Smooth muscle cell (in vitro differentiated cells): ENCODE data around the gene ACADVL. TPM values are rescaled to one million over a fixed set of nuclear protein-coding genes. Genes with fewer than 3 reads are reported as not detected.
A peak's percentile ranks its signal among the peaks of the same experiment; 100 is the strongest.

Source experiments
- DNase-seq: peaks from one replicate; lab custom pipeline; 2025; ENCODE audit not compliant: unreplicated experiment; lab: John Stamatoyannopoulos, UW
- H2AFZ ChIP-seq: fragments of 200-600 bp; sonication (generic); 2 replicates; pipeline ENCODE4 v1.6.0; 2016; ENCODE audit warnings: antibody characterized with exemption, low read depth, mild to moderate bottlenecking
- H3F3A ChIP-seq: fragments of 200-600 bp; sonication (generic); 2 replicates; pipeline ENCODE4 v1.6.0; 2017; ENCODE audit warnings: antibody characterized with exemption, low read depth
- H3K27ac ChIP-seq: fragments of 200-600 bp; sonication (generic); 2 replicates; pipeline ENCODE4 v1.5.1; 2016; ENCODE audit warnings: low read depth, mild to moderate bottlenecking
- H3K27me3 ChIP-seq: fragments of 200-600 bp; sonication (generic); 2 replicates; pipeline ENCODE4 v1.6.1; 2016; ENCODE audit warnings: low read depth, mild to moderate bottlenecking
- H3K36me3 ChIP-seq: fragments of 200-600 bp; sonication (generic); 2 replicates; pipeline ENCODE4 v1.5.1; 2016; ENCODE audit warnings: low read depth
- H3K4me1 ChIP-seq: fragments of 200-600 bp; sonication (generic); 2 replicates; pipeline ENCODE4 v1.5.1; 2016; ENCODE audit warnings: low read depth
- H3K4me2 ChIP-seq: fragments of 200-600 bp; sonication (generic); 2 replicates; pipeline ENCODE4 v1.6.0; 2016; ENCODE audit warnings: mild to moderate bottlenecking
- H3K4me3 ChIP-seq: fragments of 200-600 bp; sonication (generic); 2 replicates; pipeline ENCODE4 v1.5.1; 2016; ENCODE audit warnings: mild to moderate bottlenecking
- H3K79me2 ChIP-seq: fragments of 200-600 bp; sonication (generic); 2 replicates; pipeline ENCODE4 v1.6.0; 2016; ENCODE audit warnings: low read depth, mild to moderate bottlenecking
- H3K9ac ChIP-seq: fragments of 200-600 bp; sonication (generic); 2 replicates; pipeline ENCODE4 v1.6.0; 2016; ENCODE audit warnings: low read depth
- H3K9me3 ChIP-seq: fragments of 200-600 bp; sonication (generic); replicated peaks from 2 replicates; pipeline ENCODE4 v1.5.1; 2016; ENCODE audit warnings: low read depth
- H4K20me1 ChIP-seq: fragments of 200-600 bp; sonication (generic); 2 replicates; pipeline ENCODE4 v1.6.0; 2016; ENCODE audit warnings: low read depth
- CTCF ChIP-seq: fragments of 200-600 bp; sonication (generic); IDR thresholded peaks from 2 replicates; pipeline ENCODE4 v1.5.1; 2017; ENCODE audit warnings: borderline replicate concordance, mild to moderate bottlenecking, antibody characterized with exemption; ENCODE audit not compliant: insufficient read depth, poor library complexity, severe bottlenecking
- WGBS: methylation state at CpG from one replicate; pipeline ENCODE4 v1.1.7; 2016; ENCODE audit warnings: low lambda C conversion rate; 5-methylcytosine and 5-hydroxymethylcytosine counted together
- polyA plus RNA-seq: library from polyadenylated mRNA; unstranded; fragments of >200 nt; fragmentation: Nextera tagmentation; extraction: Ambion mirVana; gene quantifications from 2 replicates; pipeline ENCODE4 v1.2.1, GENCODE V29; 2016
- total RNA-seq: library from RNA; depleted of rRNA; stranded (reverse); fragments of >200 nt; gene quantifications from 2 replicates; pipeline ENCODE4 v1.2.3, GENCODE V29; 2014

ACADVL gene
- total and polyA plus RNA-seq, 2 experiments from 2014 or later: 185 to 331 TPM

GRCh38 chr17:7204828-7205461 lies 14.8 kb upstream of the ACADVL start:
- H3K4me2 ChIP-seq: peak overlapping the region; percentile 80
- H3K27ac ChIP-seq: peak overlapping the region; percentile 14
- no peaks in the 10 kb centered on the region for H3K36me3 ChIP-seq
- H3K4me1 ChIP-seq: peaks cover 28% of the 10 kb centered on the region
- TF ChIP-seq CTCF: no peak
- peaks cover 48% of the 10 kb centered on the region for H4K20me1 ChIP-seq
- DNase-seq: peak; percentile 73
- no peaks in the 10 kb centered on the region for H3K9me3 ChIP-seq
- peak overlapping the region; percentile 58 for H3K9ac ChIP-seq
- no peaks in the 10 kb centered on the region for H3F3A ChIP-seq
- peaks cover 23% of the 10 kb centered on the region for H3K79me2 ChIP-seq
- 4% methylated on average over 34 of the region's 34 CpGs for WGBS
- H2AFZ ChIP-seq: no peak overlapping the region
- H3K4me3 ChIP-seq: peak overlapping the region; percentile 55
- H3K27me3 ChIP-seq: no peaks in the 10 kb centered on the region

- Histone ChIP-seq H3K4me1 (peaks cover 29% of the 10 kb centered on the region), H3K27me3 (no peaks in the 10 kb centered on the region), H3K36me3 (no peaks in the 10 kb centered on the region), H3K27ac (peak overlapping the region; percentile 14), H4K20me1 (peaks cover 54% of the 10 kb centered on the region), H3K4me3 (peak overlapping the region; percentile 55), H3K9me3 (no peaks in the 10 kb centered on the region), H3K4me2 (peak overlapping the region; percentile 80), H3K79me2 (peaks cover 29% of the 10 kb centered on the region), H3K9ac (peak overlapping the region; percentile 58), H2AFZ (no peak overlapping the region), H3F3A (peaks cover 3% of the 10 kb centered on the region)
- TF ChIP-seq CTCF: no peak
- WGBS: 29% methylated on average over 3 of the region's 15 CpGs
- DNase-seq: no peak
These were observed 14.2 kb upstream of the ACADVL start for GRCh38 chr17:7205561-7205960.

- H2AFZ ChIP-seq: no peak overlapping the region
- 50% methylated on average over 3 of the region's 24 CpGs for WGBS
- H3F3A ChIP-seq: peaks cover 3% of the 10 kb centered on the region
- H3K9ac ChIP-seq: no peak overlapping the region
- H3K36me3 ChIP-seq: no peaks in the 10 kb centered on the region
- no peaks in the 10 kb centered on the region for H3K9me3 ChIP-seq
- H3K27me3 ChIP-seq: no peaks in the 10 kb centered on the region
- peaks cover 46% of the 10 kb centered on the region for H3K79me2 ChIP-seq
- H3K27ac ChIP-seq: no peak overlapping the region
- no peak overlapping the region for H3K4me2 ChIP-seq
- TF ChIP-seq CTCF: no peak
- H4K20me1 ChIP-seq: peaks cover 70% of the 10 kb centered on the region
- peaks cover 41% of the 10 kb centered on the region for H3K4me1 ChIP-seq
- no peak overlapping the region for H3K4me3 ChIP-seq
- DNase-seq: no peak
These were observed 12.4 kb upstream of the ACADVL start for GRCh38 chr17:7207120-7208001.
